HL-60 (cell line): ENCODE results near the gene WFS1.

Experiments used
- DNase-seq, 2 experiments: peaks; one replicate each; pipeline ENCODE4 v3.0.0-alpha.2; 2010 to 2020; ENCODE audit warnings: low read depth in 1 of 2, low spot score in 1 of 2
- H3K27ac ChIP-seq: fragments of 250-450 bp; sonication (Bioruptor Pico); replicated peaks from 2 replicates; pipeline ENCODE4 v1.5.1; 2020; ENCODE audit warnings: mild to moderate bottlenecking, moderate library complexity
- H3K27me3 ChIP-seq: fragments of 250-450 bp; sonication (Bioruptor Pico); 2 replicates; pipeline ENCODE4 v1.5.1; 2021; ENCODE audit warnings: mild to moderate bottlenecking, moderate library complexity; ENCODE audit not compliant: insufficient read depth, poor library complexity, severe bottlenecking
- H3K4me3 ChIP-seq: replicated peaks from 2 replicates; pipeline ENCODE4 v1.5.1; 2011; ENCODE audit warnings: mild to moderate bottlenecking, control low read depth, low read length; ENCODE audit not compliant: insufficient read depth
- CTCF ChIP-seq: IDR thresholded peaks from one replicate; pipeline ENCODE4 v1.5.1; 2011; ENCODE audit warnings: low read length, control low read depth, inconsistent platforms; ENCODE audit not compliant: insufficient read depth
- GABPA ChIP-seq: IDR thresholded peaks from 2 replicates; pipeline ENCODE4 v1.6.1; 2012; ENCODE audit warnings: low read depth
- POLR2AphosphoS5 ChIP-seq: IDR thresholded peaks from 2 replicates; pipeline ENCODE4 v1.6.1; 2012; ENCODE audit warnings: low read depth
- REST ChIP-seq: IDR thresholded peaks from 2 replicates; pipeline ENCODE4 v1.6.1; 2012; ENCODE audit warnings: low read depth; ENCODE audit not compliant: insufficient replicate concordance
- SPI1 ChIP-seq: IDR thresholded peaks from 2 replicates; pipeline ENCODE4 v1.6.1; 2012; ENCODE audit warnings: low read depth, mild to moderate bottlenecking, borderline replicate concordance

WFS1 gene

GRCh38 chr4:6335040-6335590 lies 65.5 kb downstream of the WFS1 start:
- TF ChIP-seq REST (no peak), POLR2AphosphoS5 (no peak), CTCF (no peak), GABPA (no peak), SPI1 (no peak)
- DNase-seq, result no peak
- Histone ChIP-seq H3K27me3 (peaks cover 18% of the 10 kb centered on the region), H3K27ac (no peak overlapping the region), H3K4me3 (no peak overlapping the region)

GRCh38 chr4:6336166-6336565 lies 66.5 kb downstream of the WFS1 start:
- DNase-seq, result no peak
- H3K4me3 ChIP-seq, result no peak overlapping the region
- no peak overlapping the region for H3K27ac ChIP-seq
- peaks cover 18% of the 10 kb centered on the region for H3K27me3 ChIP-seq
- no peak for TF ChIP-seq SPI1
- TF ChIP-seq POLR2AphosphoS5, result no peak
- no peak for TF ChIP-seq REST
- no peak for TF ChIP-seq GABPA
- no peak for TF ChIP-seq CTCF

- DNase-seq, result no peak
- H3K4me3 ChIP-seq, result no peak overlapping the region
Measured at GRCh38 chr4:6337331-6337935, 67.8 kb downstream of the WFS1 start.

More at GRCh38 chr4:6337331-6337935, 67.8 kb downstream of the WFS1 start:
- no peak overlapping the region for H3K27ac ChIP-seq
- TF ChIP-seq GABPA, result no peak
- TF ChIP-seq POLR2AphosphoS5, result no peak
- TF ChIP-seq CTCF, result no peak
- no peak for TF ChIP-seq SPI1
- TF ChIP-seq REST, result no peak
- H3K27me3 ChIP-seq, result peaks cover 26% of the 10 kb centered on the region
